WTC11 (cell line): Measurements from ENCODE around the gene CCR6. TPM values are rescaled to one million over a fixed set of nuclear protein-coding genes. Genes with fewer than 3 reads are reported as not detected.

ENCODE experiments used
- ATAC-seq: fragments of 200-7000 bp; cut with Tn5 transposase; 2 replicates; pipeline ENCODE4 v1.10.0; 2021; ENCODE audit warnings: mild to moderate bottlenecking, moderate library complexity
- CTCF ChIA-PET: fragments of 300-600 bp; sonication (Branson Sonifier 250); formaldehyde crosslinking; loops from one replicate; lab custom pipeline; 2021; ENCODE audit warnings: antibody characterized with exemption; lab: Charles Lee
- POLR2A ChIA-PET: fragments of 350-600 bp; sonication (Branson Sonifier 250); formaldehyde crosslinking; loops from one replicate; lab custom pipeline; 2021; ENCODE audit warnings: antibody characterized with exemption; lab: Charles Lee
- DNase-seq: peaks from one replicate; pipeline ENCODE4 v3.0.0; 2021; ENCODE audit warnings: low spot score
- H3K27ac Mint-ChIP-seq: 2 replicates; pipeline ENCODE4 v1.8.0; 2021; ENCODE audit warnings: mixed read lengths
- H3K27me3 Mint-ChIP-seq: 2 replicates; pipeline ENCODE4 v1.8.0; 2021; ENCODE audit warnings: low read depth, mild to moderate bottlenecking, moderate library complexity, mixed read lengths
- H3K36me3 Mint-ChIP-seq: 2 replicates; pipeline ENCODE4 v1.8.0; 2021; ENCODE audit warnings: mixed read lengths
- H3K4me1 Mint-ChIP-seq: 2 replicates; pipeline ENCODE4 v1.8.0; 2022; ENCODE audit warnings: mixed read lengths
- H3K4me3 Mint-ChIP-seq: 2 replicates; pipeline ENCODE4 v1.8.0; 2021; ENCODE audit warnings: mild to moderate bottlenecking, moderate library complexity, mixed read lengths
- H3K9me3 Mint-ChIP-seq: 2 replicates; pipeline ENCODE4 v1.8.0; 2021; ENCODE audit warnings: mixed read lengths
- ARID4B ChIP-seq: sonication (generic); formaldehyde crosslinking; IDR thresholded peaks from 2 replicates; pipeline ENCODE4 v1.8.0; 2023; ENCODE audit warnings: missing genetic modification reagents, mild to moderate bottlenecking, borderline replicate concordance
- CBFB ChIP-seq: sonication (generic); formaldehyde crosslinking; IDR thresholded peaks from 2 replicates; pipeline ENCODE4 v1.8.1; 2022; ENCODE audit warnings: mild to moderate bottlenecking, low read depth, missing genetic modification reagents
- E2F1 ChIP-seq: sonication (generic); formaldehyde crosslinking; IDR thresholded peaks from 2 replicates; pipeline ENCODE4 v1.8.0; 2022; ENCODE audit warnings: mild to moderate bottlenecking, missing genetic modification reagents
- FOXJ3 ChIP-seq: sonication (generic); formaldehyde crosslinking; IDR thresholded peaks from 2 replicates; pipeline ENCODE4 v1.9.0; 2021; ENCODE audit warnings: missing genetic modification reagents, mild to moderate bottlenecking, borderline replicate concordance
- GABPB1 ChIP-seq: sonication (generic); formaldehyde crosslinking; IDR thresholded peaks from 2 replicates; pipeline ENCODE4 v1.8.1; 2023; ENCODE audit warnings: mild to moderate bottlenecking, missing genetic modification reagents
- HMGA2 ChIP-seq: fragments of 250-450 bp; sonication (Bioruptor Pico); IDR thresholded peaks from 2 replicates; pipeline ENCODE4 v1.4.0; 2021; ENCODE audit warnings: mild to moderate bottlenecking, moderate library complexity
- JUN ChIP-seq: sonication (generic); formaldehyde crosslinking; IDR thresholded peaks from 2 replicates; pipeline ENCODE4 v1.8.0; 2023; ENCODE audit warnings: mild to moderate bottlenecking, missing genetic modification reagents
- MXD4 ChIP-seq: fragments of 250-450 bp; sonication (Bioruptor Pico); IDR thresholded peaks from 2 replicates; pipeline ENCODE4 v1.8.0; 2021; ENCODE audit warnings: mild to moderate bottlenecking, moderate library complexity, borderline replicate concordance
- NFATC4 ChIP-seq: fragments of 250-450 bp; sonication (Bioruptor Pico); IDR thresholded peaks from 2 replicates; pipeline ENCODE4 v1.9.0; 2021; ENCODE audit warnings: mild to moderate bottlenecking
- NFYB ChIP-seq: sonication (generic); formaldehyde crosslinking; conservative IDR thresholded peaks from 2 replicates; pipeline ENCODE4 v1.8.0; 2022; ENCODE audit warnings: low read depth, missing genetic modification reagents
- NR1H2 ChIP-seq: sonication (generic); formaldehyde crosslinking; IDR thresholded peaks from 2 replicates; pipeline ENCODE4 v1.9.0; 2021; ENCODE audit warnings: mild to moderate bottlenecking, moderate library complexity, missing genetic modification reagents
- NR3C1 ChIP-seq: sonication (generic); formaldehyde crosslinking; conservative IDR thresholded peaks from 2 replicates; pipeline ENCODE4 v1.8.1; 2023; ENCODE audit warnings: low read depth, mild to moderate bottlenecking, missing genetic modification reagents
- RELA ChIP-seq: sonication (generic); formaldehyde crosslinking; IDR thresholded peaks from 2 replicates; pipeline ENCODE4 v1.8.1; 2022; ENCODE audit warnings: missing genetic modification reagents, mild to moderate bottlenecking, borderline replicate concordance
- USF1 ChIP-seq: sonication (generic); formaldehyde crosslinking; IDR thresholded peaks from 2 replicates; pipeline ENCODE4 v1.8.0; 2022; ENCODE audit warnings: mild to moderate bottlenecking, missing genetic modification reagents
- ZBTB21 ChIP-seq: sonication (generic); formaldehyde crosslinking; IDR thresholded peaks from 2 replicates; pipeline ENCODE4 v1.8.1; 2023; ENCODE audit warnings: mild to moderate bottlenecking, missing genetic modification reagents, borderline replicate concordance
- ZNF232 ChIP-seq: sonication (generic); formaldehyde crosslinking; IDR thresholded peaks from 2 replicates; pipeline ENCODE4 v1.8.0; 2022; ENCODE audit warnings: mild to moderate bottlenecking, missing genetic modification reagents
- ZNF317 ChIP-seq: sonication (generic); formaldehyde crosslinking; IDR thresholded peaks from 2 replicates; pipeline ENCODE4 v1.8.1; 2023; ENCODE audit warnings: low read depth, mild to moderate bottlenecking, moderate library complexity, missing genetic modification reagents, borderline replicate concordance
- ZNF425 ChIP-seq: fragments of 250-450 bp; sonication (Bioruptor Pico); conservative IDR thresholded peaks from 2 replicates; pipeline ENCODE4 v1.9.0; 2021; ENCODE audit warnings: mild to moderate bottlenecking
- total RNA-seq: library from RNA; stranded (reverse); gene quantifications from 3 replicates; pipeline ENCODE4 v1.2.3, GENCODE V29; 2021
- TF ChIP-seq, protein P1 (sequence below): sonication (generic); formaldehyde crosslinking; IDR thresholded peaks from 2 replicates; pipeline ENCODE4 v1.8.1; 2022; ENCODE audit warnings: missing genetic modification reagents, borderline replicate concordance
- TF ChIP-seq, protein P2 (sequence below): fragments of 250-450 bp; sonication (Bioruptor Pico); IDR thresholded peaks from 2 replicates; pipeline ENCODE4 v1.9.0; 2021; ENCODE audit warnings: mild to moderate bottlenecking

CCR6 gene
- total RNA-seq, 1 experiment from 2014 or later: not detected

GRCh38 chr6:167130008-167130677 is 7.2 kb downstream of the CCR6 start:
- no peak overlapping the region for H3K4me3 Mint-ChIP-seq
- DNase-seq: no peak
- H3K9me3 Mint-ChIP-seq: no peaks in the 10 kb centered on the region
- TF ChIP-seq ZNF317 (CRISPR knock-in tag): no peak
- TF ChIP-seq RELA: no peak
- TF ChIP-seq NR3C1 (CRISPR knock-in tag): no peak
- TF ChIP-seq FOXJ3 (CRISPR knock-in tag): no peak
- TF ChIP-seq MXD4: no peak
- TF ChIP-seq NFYB (CRISPR knock-in tag): no peak
- TF ChIP-seq ARID4B: no peak
- TF ChIP-seq NR1H2 (CRISPR knock-in tag): no peak
- no peak for TF ChIP-seq CBFB (CRISPR knock-in tag)
- no peak for TF ChIP-seq ZNF232
- TF ChIP-seq ZNF425 (CRISPR knock-in tag): no peak
- no peak for TF ChIP-seq ZBTB21 (CRISPR knock-in tag)
- TF ChIP-seq, protein P1, sequence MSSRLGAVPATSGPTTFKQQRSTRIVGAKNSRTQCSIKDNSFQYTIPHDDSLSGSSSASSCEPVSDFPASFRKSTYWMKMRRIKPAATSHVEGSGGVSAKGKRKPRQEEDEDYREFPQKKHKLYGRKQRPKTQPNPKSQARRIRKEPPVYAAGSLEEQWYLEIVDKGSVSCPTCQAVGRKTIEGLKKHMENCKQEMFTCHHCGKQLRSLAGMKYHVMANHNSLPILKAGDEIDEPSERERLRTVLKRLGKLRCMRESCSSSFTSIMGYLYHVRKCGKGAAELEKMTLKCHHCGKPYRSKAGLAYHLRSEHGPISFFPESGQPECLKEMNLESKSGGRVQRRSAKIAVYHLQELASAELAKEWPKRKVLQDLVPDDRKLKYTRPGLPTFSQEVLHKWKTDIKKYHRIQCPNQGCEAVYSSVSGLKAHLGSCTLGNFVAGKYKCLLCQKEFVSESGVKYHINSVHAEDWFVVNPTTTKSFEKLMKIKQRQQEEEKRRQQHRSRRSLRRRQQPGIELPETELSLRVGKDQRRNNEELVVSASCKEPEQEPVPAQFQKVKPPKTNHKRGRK (CRISPR knock-in tag): no peak
- no peak for TF ChIP-seq JUN
- TF ChIP-seq, protein P2, sequence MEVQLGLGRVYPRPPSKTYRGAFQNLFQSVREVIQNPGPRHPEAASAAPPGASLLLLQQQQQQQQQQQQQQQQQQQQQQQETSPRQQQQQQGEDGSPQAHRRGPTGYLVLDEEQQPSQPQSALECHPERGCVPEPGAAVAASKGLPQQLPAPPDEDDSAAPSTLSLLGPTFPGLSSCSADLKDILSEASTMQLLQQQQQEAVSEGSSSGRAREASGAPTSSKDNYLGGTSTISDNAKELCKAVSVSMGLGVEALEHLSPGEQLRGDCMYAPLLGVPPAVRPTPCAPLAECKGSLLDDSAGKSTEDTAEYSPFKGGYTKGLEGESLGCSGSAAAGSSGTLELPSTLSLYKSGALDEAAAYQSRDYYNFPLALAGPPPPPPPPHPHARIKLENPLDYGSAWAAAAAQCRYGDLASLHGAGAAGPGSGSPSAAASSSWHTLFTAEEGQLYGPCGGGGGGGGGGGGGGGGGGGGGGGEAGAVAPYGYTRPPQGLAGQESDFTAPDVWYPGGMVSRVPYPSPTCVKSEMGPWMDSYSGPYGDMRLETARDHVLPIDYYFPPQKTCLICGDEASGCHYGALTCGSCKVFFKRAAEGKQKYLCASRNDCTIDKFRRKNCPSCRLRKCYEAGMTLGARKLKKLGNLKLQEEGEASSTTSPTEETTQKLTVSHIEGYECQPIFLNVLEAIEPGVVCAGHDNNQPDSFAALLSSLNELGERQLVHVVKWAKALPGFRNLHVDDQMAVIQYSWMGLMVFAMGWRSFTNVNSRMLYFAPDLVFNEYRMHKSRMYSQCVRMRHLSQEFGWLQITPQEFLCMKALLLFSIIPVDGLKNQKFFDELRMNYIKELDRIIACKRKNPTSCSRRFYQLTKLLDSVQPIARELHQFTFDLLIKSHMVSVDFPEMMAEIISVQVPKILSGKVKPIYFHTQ (CRISPR knock-in tag): no peak
- TF ChIP-seq E2F1 (CRISPR knock-in tag): no peak
- no peak for TF ChIP-seq USF1
- TF ChIP-seq GABPB1 (CRISPR knock-in tag): no peak
- TF ChIP-seq NFATC4 (CRISPR knock-in tag): no peak
- TF ChIP-seq HMGA2 (CRISPR knock-in tag): no peak
- POLR2A ChIA-PET: no interaction called here
- no peaks in the 10 kb centered on the region for H3K4me1 Mint-ChIP-seq
- H3K36me3 Mint-ChIP-seq: no peaks in the 10 kb centered on the region
- no peaks in the 10 kb centered on the region for H3K27me3 Mint-ChIP-seq
- ATAC-seq: no peak
- CTCF ChIA-PET: interaction anchor here (1.1 to 1.9 kb wide), 2 partner anchors 11 to 85 kb away, joined by 4 to 10 read pairs; no protein-coding TSS in a partner anchor
- H3K27ac Mint-ChIP-seq: no peak overlapping the region
